Measurements from ENCODE around the gene POLR3G.

DNA sequence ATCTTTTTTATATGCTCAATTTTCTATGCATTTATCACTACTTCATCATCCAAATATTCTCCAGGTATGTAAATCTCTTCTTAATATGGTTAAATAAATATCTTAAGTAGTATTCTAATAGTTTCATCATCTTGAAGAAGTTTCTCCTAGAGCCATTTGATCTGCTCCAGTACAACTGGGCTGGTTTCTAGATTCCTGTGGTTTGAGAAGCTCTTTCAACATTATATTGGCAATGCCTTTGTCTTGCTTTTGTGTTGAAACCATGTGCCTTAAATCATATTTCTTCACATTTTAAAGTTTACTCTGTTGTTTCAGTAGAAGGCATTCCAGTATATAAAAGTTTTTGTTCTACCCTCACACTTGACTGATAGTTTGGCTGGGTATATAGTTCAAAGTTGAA is 27.7 kb upstream of the POLR3G start:
- TF ChIP-seq, protein P1, sequence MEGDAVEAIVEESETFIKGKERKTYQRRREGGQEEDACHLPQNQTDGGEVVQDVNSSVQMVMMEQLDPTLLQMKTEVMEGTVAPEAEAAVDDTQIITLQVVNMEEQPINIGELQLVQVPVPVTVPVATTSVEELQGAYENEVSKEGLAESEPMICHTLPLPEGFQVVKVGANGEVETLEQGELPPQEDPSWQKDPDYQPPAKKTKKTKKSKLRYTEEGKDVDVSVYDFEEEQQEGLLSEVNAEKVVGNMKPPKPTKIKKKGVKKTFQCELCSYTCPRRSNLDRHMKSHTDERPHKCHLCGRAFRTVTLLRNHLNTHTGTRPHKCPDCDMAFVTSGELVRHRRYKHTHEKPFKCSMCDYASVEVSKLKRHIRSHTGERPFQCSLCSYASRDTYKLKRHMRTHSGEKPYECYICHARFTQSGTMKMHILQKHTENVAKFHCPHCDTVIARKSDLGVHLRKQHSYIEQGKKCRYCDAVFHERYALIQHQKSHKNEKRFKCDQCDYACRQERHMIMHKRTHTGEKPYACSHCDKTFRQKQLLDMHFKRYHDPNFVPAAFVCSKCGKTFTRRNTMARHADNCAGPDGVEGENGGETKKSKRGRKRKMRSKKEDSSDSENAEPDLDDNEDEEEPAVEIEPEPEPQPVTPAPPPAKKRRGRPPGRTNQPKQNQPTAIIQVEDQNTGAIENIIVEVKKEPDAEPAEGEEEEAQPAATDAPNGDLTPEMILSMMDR (IDR thresholded peaks at IDR 0.05; ENCODE audit: low read depth, low read length, poor library complexity, severe bottlenecking): no peak
- no peak for TF ChIP-seq EZH2phosphoT487 (IDR thresholded peaks at IDR 0.05; ENCODE audit: borderline replicate concordance, low read length)
